DMS153 treated with DMSO at 0.1 percent for 48 hours (cell line): ENCODE results near the gene PCBP3.
"Not testable (repeated sequence)": the region's sequence is repeated elsewhere in the genome, so short reads cannot be mapped to it uniquely, and the experiment has no call there.

Experiments used
- DNase-seq: peaks from one replicate; lab custom pipeline; 2025; ENCODE audit not compliant: unreplicated experiment; lab: John Stamatoyannopoulos, UW

Gene PCBP3

DNA sequence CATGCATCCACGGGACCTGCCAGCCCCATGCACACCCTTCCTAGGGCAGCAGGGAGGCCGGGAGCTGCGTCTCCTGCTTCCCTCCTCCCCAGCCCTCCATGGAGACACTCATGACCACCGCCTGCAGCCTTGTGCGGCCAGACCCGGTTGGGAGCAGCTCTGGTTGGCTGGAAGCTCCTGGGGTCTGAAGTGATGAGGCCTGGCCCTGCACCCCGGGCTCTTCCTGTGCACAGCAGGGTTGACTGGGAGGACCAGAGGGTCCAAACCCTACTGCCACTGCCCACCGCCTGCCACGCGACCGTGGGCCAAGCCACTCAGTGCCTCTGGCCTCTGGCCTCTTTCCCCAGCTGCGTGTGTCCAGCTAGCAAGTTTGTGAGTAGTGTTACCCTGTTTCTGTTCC, 226.9 kb downstream of the PCBP3 start:
- no peak for DNase-seq

DNA sequence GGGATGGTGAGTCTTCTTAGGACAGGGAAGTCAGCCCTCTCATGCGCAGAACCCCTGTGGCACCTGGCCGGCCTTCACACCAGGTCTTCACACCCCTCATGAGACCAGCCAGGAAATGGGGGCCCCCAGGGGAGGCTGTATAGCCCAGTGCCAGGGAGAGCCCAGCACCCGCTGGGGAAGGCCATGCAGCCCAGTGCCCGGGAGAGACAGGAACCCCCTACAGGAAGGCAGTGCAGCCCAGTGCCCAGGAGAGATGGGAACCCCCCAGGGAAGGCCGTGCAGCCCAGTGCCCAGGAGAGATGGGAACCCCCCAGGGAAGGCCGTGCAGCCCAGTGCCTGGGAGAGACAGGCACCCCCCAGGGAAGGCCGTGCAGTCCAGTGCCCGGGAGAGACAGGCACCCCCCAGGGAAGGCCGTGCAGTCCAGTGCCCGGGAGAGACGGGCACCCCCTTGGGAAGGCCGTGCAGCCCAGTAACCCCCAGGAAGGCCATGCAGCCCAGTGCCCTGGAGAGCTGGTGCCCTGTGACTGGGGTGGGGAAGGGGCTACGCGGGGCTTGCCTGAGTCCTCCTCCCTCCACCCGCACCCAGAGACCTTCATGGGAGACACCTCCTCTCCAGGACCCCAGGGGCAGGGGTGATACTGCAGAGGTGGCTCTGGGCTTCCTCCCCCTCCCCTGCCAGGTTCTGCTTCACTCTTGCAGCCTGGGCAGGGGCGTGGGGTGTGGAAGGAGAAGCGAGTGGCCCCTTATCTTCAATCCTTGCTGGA, 227.5 kb downstream of the PCBP3 start:
- DNase-seq = no peak

- no peak for DNase-seq
These were observed 228.2 kb downstream of the PCBP3 start for GRCh38 chr21:45871616-45872236.

DNA sequence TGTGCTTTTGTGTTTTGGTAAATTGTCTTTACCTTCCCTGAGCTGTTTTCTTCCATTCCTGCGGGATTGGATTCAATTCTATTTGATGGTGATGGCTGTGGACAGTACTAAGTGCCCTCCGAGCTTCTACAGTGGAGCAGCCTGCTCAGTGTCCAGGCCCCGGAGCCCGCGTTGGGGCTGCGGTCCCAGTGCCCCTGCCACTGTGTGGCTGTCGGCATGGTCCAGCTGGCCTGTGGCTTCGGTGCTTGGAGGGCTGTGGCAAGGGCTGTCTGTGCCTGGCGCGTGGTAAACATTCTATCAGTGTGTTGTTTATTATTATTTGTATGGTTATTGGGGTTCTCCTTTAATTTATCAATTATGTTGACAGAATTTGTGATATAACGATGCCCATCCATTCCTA, 228.9 kb downstream of the PCBP3 start:
- no peak for DNase-seq

- no peak for DNase-seq
These were observed 229.4 kb downstream of the PCBP3 start for GRCh38 chr21:45872902-45873301.

DNA sequence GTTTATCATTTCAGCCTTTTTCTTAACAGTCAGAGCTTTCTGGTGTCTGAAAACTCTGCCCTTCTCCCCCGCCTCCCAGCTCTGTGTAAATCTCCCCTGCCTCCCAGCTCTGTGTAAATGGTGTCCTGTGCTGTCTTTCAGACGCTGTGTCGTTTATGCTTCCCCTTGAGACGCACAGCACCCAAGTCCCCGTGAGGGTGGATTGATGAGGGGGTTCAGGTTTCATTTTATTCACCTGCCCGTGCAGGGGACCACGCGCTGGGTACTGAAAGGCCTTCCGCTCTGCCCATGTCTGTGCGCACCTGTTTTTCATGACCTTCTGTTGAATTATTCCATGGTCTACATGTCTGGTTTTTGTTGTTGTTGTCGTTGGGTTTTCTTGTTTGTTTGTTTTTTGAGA, 229.9 kb downstream of the PCBP3 start:
- DNase-seq = no peak

DNA sequence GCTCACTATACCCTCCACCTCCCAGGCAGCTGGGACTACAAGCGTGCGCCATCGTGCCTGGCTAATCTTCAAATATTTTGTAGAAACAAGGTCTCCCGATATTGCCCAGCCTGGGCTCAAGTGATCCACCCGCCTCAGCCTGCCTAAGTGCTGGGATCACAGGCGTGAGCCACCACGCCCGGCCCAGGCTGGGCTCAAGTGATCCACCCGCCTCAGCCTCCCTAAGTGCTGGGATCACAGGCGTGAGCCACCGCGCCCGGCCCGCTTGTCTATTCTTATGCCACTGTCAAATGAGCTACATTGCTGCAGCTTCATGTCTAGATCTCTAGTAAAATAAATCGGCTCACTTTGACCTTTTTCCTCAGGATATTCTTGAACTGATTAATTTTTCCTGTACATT, 230.3 kb downstream of the PCBP3 start:
- DNase-seq = no peak

GRCh38 chr21:45874716-45875415, 231.3 kb downstream of the PCBP3 start:
- DNase-seq = no peak

DNA sequence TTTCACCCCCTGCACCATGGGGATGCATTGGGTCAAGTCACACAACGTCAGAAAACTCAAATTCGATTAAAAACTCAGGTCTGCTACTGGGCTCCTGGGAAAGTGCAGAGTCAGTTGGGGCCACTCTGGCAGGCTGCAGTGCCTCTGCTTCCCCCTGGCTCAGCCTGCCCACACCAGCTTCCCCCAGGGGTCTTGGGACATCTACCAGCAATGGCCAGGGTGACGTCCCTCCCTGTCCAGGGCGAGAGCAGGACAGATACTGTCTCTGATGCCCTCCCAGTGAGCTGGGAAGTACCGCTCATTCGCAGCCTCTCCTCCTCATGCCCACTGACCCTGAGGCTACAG, 231.9 kb downstream of the PCBP3 start:
- DNase-seq = no peak

DNA sequence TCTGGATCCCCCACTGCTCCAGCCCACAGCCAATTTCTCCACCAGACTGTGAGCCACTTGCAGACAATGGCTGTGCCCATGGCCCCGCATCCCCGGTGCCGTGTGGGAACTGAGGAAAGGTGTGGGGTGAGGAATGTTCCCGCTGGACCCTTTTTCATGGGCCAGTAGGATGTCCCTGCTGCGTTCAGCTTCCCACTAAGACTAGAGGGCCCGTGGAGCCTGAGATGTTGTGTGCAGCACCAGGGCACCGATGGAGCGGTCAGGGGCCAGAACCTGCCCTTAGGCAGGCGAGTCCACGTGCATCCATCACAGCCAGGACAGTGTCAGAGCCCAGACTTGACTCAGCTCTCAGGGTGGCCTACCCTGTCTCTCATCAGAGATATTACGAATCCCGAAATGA, 232.4 kb downstream of the PCBP3 start:
- no peak for DNase-seq

- DNase-seq = no peak
These were observed 233.1 kb downstream of the PCBP3 start for GRCh38 chr21:45876381-45877170.

DNA sequence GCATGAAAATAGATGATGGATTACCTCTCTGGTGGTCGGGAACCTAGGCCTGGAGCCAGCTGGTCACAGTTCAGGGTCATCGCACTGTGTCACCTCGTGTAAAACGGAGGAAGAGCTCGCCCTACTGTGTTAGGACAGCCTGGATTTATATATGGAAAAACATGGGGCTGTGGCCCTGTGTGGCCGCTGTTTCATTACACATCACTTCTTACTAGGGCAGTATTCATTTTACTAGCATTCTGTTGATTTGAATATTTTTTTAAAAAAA, 233.6 kb downstream of the PCBP3 start:
- no peak for DNase-seq

GRCh38 chr21:45877821-45878469, 234.4 kb downstream of the PCBP3 start:
- DNase-seq = no peak

DNA sequence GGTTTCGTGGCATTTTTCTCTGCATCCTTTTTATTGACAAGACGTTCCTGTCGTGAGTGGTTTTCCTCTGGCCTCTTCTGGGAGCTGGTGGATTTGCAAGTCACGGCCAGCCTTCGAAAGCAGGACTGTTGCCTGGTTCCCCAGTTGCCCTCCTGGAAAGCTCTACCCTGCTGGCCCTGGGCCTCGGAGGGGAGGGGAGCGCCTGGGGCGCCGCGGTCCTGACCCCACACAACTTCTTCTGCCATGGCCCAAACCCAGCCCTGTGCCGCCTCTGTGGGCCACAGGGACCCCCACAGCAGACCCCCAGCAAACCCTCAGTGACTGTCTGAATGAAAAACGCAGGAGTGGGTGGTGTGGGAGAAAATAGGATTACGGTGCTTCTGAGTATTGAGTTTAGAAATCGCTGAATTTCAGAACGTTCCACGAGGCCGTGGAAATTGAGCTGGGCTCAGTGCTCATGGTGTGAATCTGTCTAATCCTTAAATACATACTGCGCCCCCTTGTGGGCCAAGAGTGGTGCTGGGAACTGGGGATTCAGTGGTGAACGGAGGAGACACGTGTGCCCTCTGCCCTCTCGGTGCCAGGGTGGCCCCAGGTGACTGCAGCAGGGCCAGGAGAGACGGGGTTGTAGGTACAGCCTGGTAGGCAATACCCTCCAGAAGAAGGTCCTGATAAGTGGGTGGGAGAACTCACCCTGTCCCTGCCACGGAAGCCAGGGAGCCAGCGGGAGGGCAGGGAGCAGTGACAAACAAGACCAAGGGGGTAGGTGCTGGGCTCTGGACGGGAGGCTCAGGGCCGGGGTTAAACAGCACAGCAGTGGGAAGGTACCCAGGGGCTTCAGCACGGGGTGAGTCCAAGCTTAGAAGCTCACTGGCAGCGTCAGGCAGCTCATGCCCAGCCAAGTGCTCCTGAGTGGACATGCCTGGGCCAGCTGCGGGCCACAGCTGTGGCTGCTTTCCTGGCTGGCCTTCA, 236.9 kb downstream of the PCBP3 start:
- no peak for DNase-seq

DNA sequence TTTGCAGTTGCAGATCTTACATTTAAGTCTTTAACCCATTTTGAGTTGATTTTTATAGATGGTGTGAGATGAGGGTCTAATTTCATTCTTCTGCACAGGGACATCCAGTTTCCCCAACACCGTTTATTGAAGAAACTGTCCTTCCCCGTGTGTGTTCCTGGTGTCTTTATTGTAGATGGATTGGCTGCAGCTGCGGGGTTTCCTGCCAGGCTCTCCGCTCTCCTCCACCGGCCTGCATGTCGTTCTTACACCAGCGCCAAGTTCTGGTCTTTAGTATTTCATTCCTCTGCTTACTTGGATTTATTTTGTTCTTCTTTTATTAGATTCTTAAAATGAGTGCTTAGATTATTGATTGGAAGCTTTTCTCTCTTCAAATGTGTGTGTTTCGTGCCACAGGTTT, 239.1 kb downstream of the PCBP3 start:
- DNase-seq = no peak

- no peak for DNase-seq
These were observed 239.6 kb downstream of the PCBP3 start for GRCh38 chr21:45883090-45883489.

DNA sequence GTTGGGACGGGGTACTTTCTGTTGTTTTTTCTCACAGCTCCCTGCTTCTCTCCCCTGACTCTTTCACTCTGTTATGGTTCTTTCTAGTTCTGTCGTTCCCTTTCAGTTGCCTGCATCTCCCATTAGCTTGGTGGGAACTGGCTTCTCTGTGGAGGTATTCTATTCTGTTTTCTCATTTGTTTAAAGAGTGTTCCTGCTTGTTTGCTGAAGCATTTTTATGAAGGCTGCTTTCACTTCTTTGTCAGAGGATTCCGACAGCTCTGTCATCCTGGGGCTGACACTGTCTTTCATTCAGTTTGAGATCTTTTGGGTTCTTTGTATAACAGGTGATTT, 242.0 kb downstream of the PCBP3 start:
- DNase-seq = no peak

DNA sequence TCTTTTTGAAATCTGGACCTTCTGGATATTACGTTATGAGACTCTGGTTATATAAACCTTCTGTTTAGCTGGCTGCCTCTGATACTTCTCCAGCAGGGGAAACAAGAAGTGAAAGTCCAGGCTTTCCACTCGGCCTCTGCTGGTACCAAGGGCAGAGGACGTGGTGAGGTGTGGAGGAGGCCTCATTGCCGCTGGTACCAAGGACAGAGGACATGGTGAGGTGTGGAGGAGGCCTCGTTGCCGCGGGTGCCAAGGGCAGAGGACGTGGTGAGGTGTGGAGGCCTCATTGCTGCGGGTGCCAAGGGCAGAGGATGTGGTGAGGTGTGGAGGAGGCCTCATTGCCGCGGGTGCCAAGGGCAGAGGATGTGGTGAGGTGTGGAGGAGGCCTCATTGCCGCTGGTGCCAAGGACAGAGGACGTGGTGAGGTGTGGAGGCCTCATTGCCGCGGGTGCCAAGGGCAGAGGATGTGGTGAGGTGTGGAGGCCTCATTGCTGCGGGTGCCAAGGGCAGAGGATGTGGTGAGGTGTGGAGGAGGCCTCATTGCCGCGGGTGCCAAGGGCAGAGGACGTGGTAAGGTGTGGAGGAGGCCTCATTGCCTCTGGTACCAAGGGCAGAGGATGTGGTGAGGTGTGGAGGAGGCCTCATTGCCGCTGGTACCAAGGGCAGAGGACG, 242.5 kb downstream of the PCBP3 start:
- not testable (repeated sequence) for DNase-seq

GRCh38 chr21:45886610-45887026, 243.1 kb downstream of the PCBP3 start:
- DNase-seq = no peak

GRCh38 chr21:45887120-45887611, 243.6 kb downstream of the PCBP3 start:
- no peak for DNase-seq
